Calu3 (cell line): ENCODE results near the gene RAD51B. TPM values are rescaled to one million over a fixed set of nuclear protein-coding genes. Genes with fewer than 3 reads are reported as not detected.

Experiments used
- BruUV-seq: library from RNA; stranded (reverse); fragments of 400-500 nt; replicated peaks from 2 replicates; lab custom pipeline; 2021; lab: Mats Ljungman, UMichigan
- CTCF ChIA-PET: fragments of 300-600 bp; sonication (Branson Sonifier 250); formaldehyde crosslinking; loops from one replicate; lab custom pipeline; 2022; ENCODE audit warnings: antibody characterized with exemption; lab: Charles Lee
- DNase-seq: peaks from one replicate; pipeline ENCODE4 v3.0.0; 2022
- H3K27ac Mint-ChIP-seq: one replicate; pipeline ENCODE4 v1.8.0; 2022; ENCODE audit warnings: mixed read lengths; ENCODE audit not compliant: unreplicated experiment
- H3K27me3 Mint-ChIP-seq: one replicate; pipeline ENCODE4 v1.8.0; 2022; ENCODE audit warnings: mixed read lengths; ENCODE audit not compliant: unreplicated experiment
- H3K36me3 Mint-ChIP-seq: one replicate; pipeline ENCODE4 v1.8.0; 2022; ENCODE audit warnings: mild to moderate bottlenecking, moderate library complexity, mixed read lengths; ENCODE audit not compliant: insufficient read depth, unreplicated experiment
- H3K4me1 Mint-ChIP-seq: one replicate; pipeline ENCODE4 v1.8.0; 2022; ENCODE audit warnings: mild to moderate bottlenecking, low read depth, mixed read lengths; ENCODE audit not compliant: unreplicated experiment
- H3K4me3 Mint-ChIP-seq: one replicate; pipeline ENCODE4 v1.8.0; 2022; ENCODE audit warnings: mild to moderate bottlenecking, low read depth, moderate library complexity, mixed read lengths; ENCODE audit not compliant: unreplicated experiment
- H3K9me3 Mint-ChIP-seq: one replicate; pipeline ENCODE4 v1.8.0; 2022; ENCODE audit warnings: low read depth, mixed read lengths; ENCODE audit not compliant: unreplicated experiment
- CTCF ChIP-seq: fragments of 200-600 bp; IDR thresholded peaks from one replicate; pipeline ENCODE4 v1.8.0; 2022; ENCODE audit warnings: antibody characterized with exemption; ENCODE audit not compliant: unreplicated experiment
- intact Hi-C: fragments of 100-400 bp; cut with micrococcal nuclease; formaldehyde crosslinking; loops from one replicate; pipeline ENCODE4 v1.10.0; 2022; ENCODE audit not compliant: unreplicated experiment
- total RNA-seq: library from RNA; stranded (reverse); gene quantifications from 2 replicates; pipeline ENCODE4 v1.2.3, GENCODE V29; 2022

Gene RAD51B
- total RNA-seq, 1 experiment from 2014 or later: 24.7 TPM

- H3K4me3 Mint-ChIP-seq: no peak overlapping the region
- H3K27ac Mint-ChIP-seq: no peak overlapping the region
- H3K9me3 Mint-ChIP-seq: no peaks in the 10 kb centered on the region
- peaks cover 4% of the 10 kb centered on the region for H3K36me3 Mint-ChIP-seq
- TF ChIP-seq CTCF: no peak
- H3K4me1 Mint-ChIP-seq: peaks cover 26% of the 10 kb centered on the region
- no TSS peak for BruUV-seq
- no peaks in the 10 kb centered on the region for H3K27me3 Mint-ChIP-seq
- DNase-seq: no peak
- intact Hi-C loops: no loop called here
- CTCF ChIA-PET: no interaction called here
Observed at GRCh38 chr14:68380329-68380741, 560.8 kb downstream of the RAD51B start.

- H3K27me3 Mint-ChIP-seq: no peaks in the 10 kb centered on the region
- H3K36me3 Mint-ChIP-seq: no peaks in the 10 kb centered on the region
- no peaks in the 10 kb centered on the region for H3K4me1 Mint-ChIP-seq
- TF ChIP-seq CTCF: no peak
- no peaks in the 10 kb centered on the region for H3K9me3 Mint-ChIP-seq
- intact Hi-C loops: no loop called here
- BruUV-seq: no TSS peak
- no peak overlapping the region for H3K4me3 Mint-ChIP-seq
- H3K27ac Mint-ChIP-seq: no peak overlapping the region
- CTCF ChIA-PET: no interaction called here
- DNase-seq: no peak
Observed at GRCh38 chr14:68384335-68384734, 564.8 kb downstream of the RAD51B start.

GRCh38 chr14:68384881-68385280, 565.3 kb downstream of the RAD51B start:
- no peaks in the 10 kb centered on the region for H3K36me3 Mint-ChIP-seq
- no peak overlapping the region for H3K27ac Mint-ChIP-seq
- BruUV-seq: no TSS peak
- CTCF ChIA-PET: no interaction called here
- no peak for TF ChIP-seq CTCF
- intact Hi-C loops: no loop called here
- no peaks in the 10 kb centered on the region for H3K27me3 Mint-ChIP-seq
- no peaks in the 10 kb centered on the region for H3K9me3 Mint-ChIP-seq
- H3K4me1 Mint-ChIP-seq: no peaks in the 10 kb centered on the region
- DNase-seq: no peak
- H3K4me3 Mint-ChIP-seq: no peak overlapping the region

GRCh38 chr14:68386446-68386845, 566.9 kb downstream of the RAD51B start:
- no peak for DNase-seq
- no peaks in the 10 kb centered on the region for H3K4me1 Mint-ChIP-seq
- CTCF ChIA-PET: no interaction called here
- H3K27ac Mint-ChIP-seq: no peak overlapping the region
- H3K9me3 Mint-ChIP-seq: no peaks in the 10 kb centered on the region
- BruUV-seq: no TSS peak
- intact Hi-C loops: no loop called here
- no peak overlapping the region for H3K4me3 Mint-ChIP-seq
- no peaks in the 10 kb centered on the region for H3K36me3 Mint-ChIP-seq
- no peaks in the 10 kb centered on the region for H3K27me3 Mint-ChIP-seq
- no peak for TF ChIP-seq CTCF
